Stimulated activated CD4-positive, alpha-beta T cell treated with anti-CD3 and anti-CD28 coated beads, TNF-alpha, amount 100 ng/mL, for 4 hours (primary cell): ENCODE measurements around the gene GLYATL1.

Experiments
- DNase-seq, 3 experiments: peaks; one replicate each; pipeline ENCODE4 v3.0.0-alpha.2; 2020; ENCODE audit warnings: low read depth in 3 of 3

The GLYATL1 gene, protein sequence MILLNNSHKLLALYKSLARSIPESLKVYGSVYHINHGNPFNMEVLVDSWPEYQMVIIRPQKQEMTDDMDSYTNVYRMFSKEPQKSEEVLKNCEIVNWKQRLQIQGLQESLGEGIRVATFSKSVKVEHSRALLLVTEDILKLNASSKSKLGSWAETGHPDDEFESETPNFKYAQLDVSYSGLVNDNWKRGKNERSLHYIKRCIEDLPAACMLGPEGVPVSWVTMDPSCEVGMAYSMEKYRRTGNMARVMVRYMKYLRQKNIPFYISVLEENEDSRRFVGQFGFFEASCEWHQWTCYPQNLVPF

GRCh38 chr11:58939277-58939676, at the start of gene GLYATL1:
GLYATL1 (plus strand) TSS chr11:58939488; CDS start chr11:58947088, 7,600 bp downstream.
- DNase-seq = no peak

DNA sequence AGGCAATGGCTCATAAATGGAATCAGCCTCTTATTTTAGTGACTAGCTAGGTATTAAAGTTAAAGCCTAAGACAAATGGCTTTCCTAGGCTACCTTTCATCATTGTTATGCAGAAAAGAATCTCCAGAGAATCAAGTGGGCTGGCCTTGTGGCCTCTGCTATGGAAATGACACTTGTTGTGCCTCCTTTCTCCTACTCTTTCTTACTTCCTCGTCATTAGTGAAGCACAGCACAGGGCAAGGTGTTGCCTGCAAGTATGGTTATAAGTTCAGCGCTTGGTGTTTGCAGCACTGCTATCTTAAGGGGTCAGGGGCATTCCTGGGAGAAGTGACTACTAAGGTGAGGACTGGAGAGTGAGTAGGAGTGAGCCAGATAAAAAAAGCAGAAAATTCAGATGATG, 45.4 kb upstream of the GLYATL1 start:
- no peak for DNase-seq

DNA sequence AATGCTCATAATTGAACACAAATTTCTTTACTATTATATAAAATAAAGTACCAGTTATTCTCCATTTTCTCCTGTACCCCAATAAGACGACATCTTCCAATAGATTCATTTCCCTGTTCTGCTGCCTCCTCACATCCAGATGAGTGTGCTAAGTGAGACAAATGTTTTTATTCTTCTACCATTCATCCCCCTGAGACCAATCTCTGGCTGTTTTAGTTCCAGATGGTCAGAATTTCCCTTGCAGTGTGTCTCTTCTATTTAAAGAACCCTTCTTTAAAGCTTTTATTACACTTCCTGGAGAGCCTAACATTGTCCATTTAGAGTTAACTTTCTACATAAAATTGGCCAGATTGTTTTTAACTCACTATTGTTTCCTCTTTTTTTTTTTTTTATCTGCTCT, 41.2 kb upstream of the GLYATL1 start:
- DNase-seq = no peak

DNA sequence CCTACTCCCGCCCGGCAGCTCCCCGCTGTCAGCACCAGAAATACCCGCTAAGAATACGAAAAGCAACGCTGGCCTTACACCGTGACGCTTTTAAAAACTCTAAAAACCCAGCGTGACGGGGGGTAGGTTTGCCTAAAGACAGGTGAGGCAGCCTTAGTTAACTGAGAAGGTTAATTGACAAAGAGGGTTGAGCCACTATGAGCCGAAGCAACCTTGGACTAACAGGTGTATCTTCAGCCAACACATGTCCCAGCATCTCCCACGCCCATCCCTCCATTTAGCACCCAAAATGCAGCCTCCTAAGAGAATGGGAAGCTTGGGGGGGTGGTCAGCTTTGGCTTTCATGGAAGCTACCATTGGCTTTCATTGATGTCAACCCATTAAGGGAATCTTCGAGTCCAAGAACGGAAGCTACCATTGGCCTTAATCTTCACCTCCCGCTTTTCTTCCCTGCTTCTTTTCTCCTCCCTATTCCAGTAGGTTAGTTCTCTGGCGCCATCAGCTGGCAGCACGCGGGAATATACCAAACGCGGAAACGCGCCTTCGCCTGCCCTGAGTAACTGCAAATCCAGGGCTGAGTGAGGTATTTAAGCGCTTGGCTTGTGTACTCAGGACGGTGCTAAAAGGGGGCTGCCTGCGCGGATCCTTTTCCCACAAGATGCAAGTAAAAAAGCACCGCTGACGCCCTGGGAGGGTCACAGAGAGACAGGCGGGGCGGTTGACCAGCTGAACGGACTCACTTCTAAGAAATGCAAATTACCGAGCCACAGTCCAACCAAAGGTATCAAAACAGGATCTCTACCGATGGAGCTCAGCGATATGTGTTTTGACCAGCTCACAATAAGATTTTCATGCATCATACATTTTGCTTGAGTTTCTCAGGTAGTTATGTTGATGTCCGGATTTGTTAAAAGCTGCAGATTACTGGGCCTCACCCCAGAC, 38.5 kb upstream of the GLYATL1 start:
- no peak for DNase-seq

GRCh38 chr11:58902881-58903280, 36.4 kb upstream of the GLYATL1 start:
- DNase-seq = no peak

GRCh38 chr11:58905011-58905720, 34.1 kb upstream of the GLYATL1 start:
- no peak for DNase-seq

GRCh38 chr11:58905721-58906547, 33.4 kb upstream of the GLYATL1 start:
- DNase-seq = no peak

- DNase-seq = no peak
Observed at GRCh38 chr11:58907780-58908179, 31.5 kb upstream of the GLYATL1 start.

DNA sequence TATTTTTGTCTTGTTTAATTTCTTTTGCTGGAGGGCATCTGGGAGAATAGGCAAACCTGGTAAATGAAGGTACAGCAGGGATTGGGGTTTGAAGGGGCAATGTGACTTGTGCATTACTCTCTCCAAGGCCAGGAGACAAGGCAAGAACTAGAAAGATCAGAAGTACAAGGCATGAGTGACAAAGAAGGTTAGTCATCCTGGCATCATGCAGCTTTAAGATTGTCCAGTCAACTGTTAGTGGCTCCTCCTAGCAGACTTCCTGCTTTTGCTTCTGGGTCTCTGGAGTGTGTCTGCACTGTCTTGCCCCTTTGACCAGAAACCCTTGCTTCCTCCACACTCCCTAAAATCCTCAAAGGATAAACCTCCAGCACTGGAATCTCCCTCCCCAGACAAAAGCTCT, 27.2 kb upstream of the GLYATL1 start:
- DNase-seq = no peak

- DNase-seq = no peak
Observed at GRCh38 chr11:58913685-58914084, 25.6 kb upstream of the GLYATL1 start.

DNA sequence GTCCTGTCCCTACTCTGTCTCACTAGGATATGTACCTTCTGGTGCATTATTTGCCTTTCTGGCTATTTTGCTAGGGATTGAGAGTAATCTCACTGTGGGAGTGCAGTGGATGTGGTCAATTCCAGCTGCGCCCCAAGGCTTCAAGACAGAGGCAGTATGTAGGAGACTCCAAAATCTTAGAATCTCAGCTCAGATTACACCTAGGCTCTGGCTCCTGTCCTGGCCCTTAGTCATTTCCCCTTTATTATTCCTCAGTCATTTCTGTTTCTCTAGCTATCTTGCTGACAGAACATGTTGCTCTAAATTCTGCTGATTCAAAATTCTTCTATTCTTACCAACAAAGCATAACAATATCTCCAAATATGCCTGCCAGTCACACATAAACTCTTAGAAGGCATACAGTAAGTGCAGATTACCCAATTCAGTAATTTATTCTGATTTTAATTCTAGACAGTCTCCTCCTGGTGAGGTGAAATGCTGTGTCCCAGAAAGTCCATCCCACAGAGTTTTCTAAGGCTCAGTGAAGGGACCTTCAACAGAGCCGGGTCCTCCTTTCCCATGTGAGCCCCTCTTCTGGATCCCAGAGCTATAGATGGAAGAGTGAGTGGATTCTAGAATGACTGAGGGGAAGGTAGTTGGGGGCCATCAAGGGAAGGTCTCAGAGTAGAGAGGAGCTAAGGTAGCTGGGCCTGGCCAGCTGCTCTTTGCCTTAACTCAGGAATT, 24.3 kb upstream of the GLYATL1 start:
- DNase-seq = no peak

DNA sequence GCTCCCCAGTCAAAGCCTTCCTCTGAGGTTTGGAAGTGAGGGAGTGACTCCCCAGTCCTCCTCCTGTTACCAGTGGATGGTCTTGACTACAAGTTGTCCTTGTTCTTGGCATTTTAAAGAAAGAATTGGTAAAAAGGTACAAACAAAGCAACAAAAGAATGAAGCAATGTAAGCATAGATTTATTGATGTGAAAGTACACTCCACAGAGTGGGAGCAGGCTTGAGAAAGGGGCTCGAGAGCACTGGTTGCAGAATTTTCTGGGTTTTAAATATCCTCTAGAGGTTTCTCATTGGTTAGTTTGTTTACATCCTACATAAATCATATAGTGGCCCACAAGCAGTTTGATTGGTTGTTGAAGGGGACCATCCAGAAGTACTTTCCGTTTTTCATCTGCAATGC, 22.7 kb upstream of the GLYATL1 start:
- DNase-seq = no peak

GRCh38 chr11:58917159-58917783, 22.0 kb upstream of the GLYATL1 start:
- no peak for DNase-seq

DNA sequence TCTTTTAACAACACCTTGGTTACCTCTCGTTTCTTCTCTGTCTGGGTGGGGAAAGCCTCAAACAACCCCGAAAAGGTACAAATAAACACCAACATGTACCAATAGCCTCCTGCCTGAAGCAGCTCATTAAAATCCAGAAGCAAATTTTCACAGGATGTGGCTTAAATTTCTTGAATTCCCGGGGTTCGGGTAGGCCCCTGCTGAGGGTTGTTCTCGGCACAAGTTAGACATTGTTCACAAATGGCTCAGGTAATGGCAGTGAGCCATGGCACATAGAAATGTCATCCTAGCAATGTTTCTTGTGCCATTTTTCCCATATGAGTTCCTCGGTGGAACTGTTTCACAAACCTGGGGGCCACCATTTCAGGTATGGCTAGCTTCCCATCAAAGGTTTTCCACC, 19.7 kb upstream of the GLYATL1 start:
- no peak for DNase-seq

DNA sequence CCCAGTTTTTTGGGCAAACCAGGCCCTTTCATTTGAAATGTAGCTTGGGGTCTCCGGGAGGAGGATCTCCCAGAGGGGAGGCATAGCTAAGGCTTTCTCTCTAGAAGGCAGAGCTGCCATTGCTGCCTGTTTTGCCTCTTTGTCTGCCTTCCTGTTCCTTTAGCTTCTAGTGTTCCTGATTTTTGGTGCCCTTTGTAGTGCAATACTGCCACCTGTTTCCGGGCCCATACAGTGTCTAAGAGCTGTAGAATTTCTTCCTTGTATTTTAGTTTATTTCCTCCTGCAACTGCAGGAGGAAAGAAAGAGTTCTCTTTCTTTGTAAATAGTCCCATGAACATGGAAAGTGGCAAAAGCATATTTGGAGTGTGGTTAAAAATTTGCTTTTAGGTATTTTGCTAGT, 19.3 kb upstream of the GLYATL1 start:
- no peak for DNase-seq

GRCh38 chr11:58921778-58922390, 17.4 kb upstream of the GLYATL1 start:
- DNase-seq = no peak

DNA sequence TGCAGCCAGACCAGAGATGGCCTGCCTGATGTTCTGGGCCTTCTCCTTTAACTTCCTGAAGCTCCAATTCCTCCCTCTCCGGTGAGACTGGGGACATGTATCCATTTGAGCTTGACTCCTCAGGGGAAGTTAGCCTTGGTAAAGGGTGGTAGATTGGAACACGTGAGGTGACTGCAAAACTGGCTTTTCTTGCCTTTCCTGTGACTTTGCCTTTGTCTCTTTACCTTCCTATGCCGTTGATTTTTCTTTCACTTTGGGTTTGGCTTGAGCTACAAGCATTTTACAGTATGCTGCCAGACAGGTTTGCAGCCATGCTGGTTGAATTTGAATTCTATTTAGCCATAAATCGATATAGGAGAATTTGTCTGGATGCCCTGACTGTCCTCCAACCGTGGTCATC, 16.8 kb upstream of the GLYATL1 start:
- no peak for DNase-seq

DNA sequence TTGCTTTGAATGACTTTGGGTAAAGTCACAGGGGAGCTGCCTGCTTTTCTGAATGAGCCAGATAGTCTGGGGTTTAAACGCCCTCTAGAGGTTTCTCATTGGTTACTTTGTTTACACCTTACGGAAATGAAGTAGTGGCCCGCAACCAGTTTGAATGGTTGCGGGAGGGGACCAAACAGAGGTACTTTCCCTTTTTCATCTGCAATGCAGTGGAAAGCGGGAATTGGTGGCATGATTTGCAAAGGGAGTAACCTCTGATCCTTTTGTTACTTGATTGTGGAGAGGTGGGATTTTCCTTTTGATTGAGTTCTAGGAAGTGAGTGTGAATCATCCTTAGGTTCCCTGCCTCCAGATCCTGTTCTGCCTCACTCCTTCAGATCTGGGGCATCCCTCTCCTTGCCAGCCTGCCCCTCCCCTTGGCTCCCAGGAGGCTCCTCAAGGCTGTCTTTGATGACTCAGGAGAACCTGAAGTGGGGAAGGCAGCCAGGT, 15.9 kb upstream of the GLYATL1 start:
- DNase-seq = no peak

DNA sequence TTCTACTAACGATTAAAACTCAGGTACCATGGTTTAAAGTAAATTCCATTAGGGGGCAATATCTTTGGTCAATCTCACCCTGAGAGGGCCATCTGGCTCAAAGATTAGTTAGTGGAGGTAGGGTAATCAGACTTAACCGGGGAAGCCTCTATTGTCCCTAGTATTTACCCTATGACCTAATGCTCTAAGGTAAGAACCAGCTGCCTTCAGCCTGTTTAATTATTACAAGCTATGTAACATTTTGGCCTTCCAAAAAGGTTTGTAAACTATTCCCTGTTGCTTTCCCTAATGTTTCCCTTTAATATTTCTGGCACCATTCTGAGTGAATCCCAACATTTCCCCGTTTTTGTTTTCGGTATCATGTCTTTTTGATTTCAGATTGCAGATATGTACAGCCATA, 15.1 kb upstream of the GLYATL1 start:
- no peak for DNase-seq

GRCh38 chr11:58926251-58926650, 13.0 kb upstream of the GLYATL1 start:
- DNase-seq = no peak
